Esophagus squamous epithelium (tissue), 5 donors: Measurements from ENCODE around the gene CFAP299. TPM values are rescaled to one million over a fixed set of nuclear protein-coding genes. Genes with fewer than 3 reads are reported as not detected.

Experiments
- DNase-seq: peaks from one replicate; lab custom pipeline; 2025; lab: John Stamatoyannopoulos, UW
- H3K27ac ChIP-seq, 4 donors: fragments of 200-600 bp; sonication (generic); one replicate each; pipeline ENCODE4 v1.5.1; 2016 to 2019; ENCODE audit warnings: mild to moderate bottlenecking in 1 of 4
- H3K27me3 ChIP-seq, 4 donors: fragments of 200-600 bp; sonication (generic); 1 replicate in 3 of 4; 2 replicates in 1 of 4; pipeline versions ENCODE4 v1.5.1 to v1.6.0; 2017 to 2021; ENCODE audit warnings: antibody characterized with exemption in 1 of 4
- H3K36me3 ChIP-seq, 3 donors: fragments of 200-600 bp; sonication (generic); one replicate each; pipeline ENCODE4 v1.5.1; 2016 to 2019
- H3K4me1 ChIP-seq, 3 donors: fragments of 200-600 bp; sonication (generic); one replicate each; pipeline ENCODE4 v1.5.1; 2017 to 2019
- H3K4me3 ChIP-seq, 4 donors: fragments of 200-600 bp; sonication (generic); 1 replicate in 3 of 4; 2 replicates in 1 of 4; pipeline ENCODE4 v1.5.1; 2016 to 2019; ENCODE audit warnings: mild to moderate bottlenecking in 2 of 4, moderate library complexity in 1 of 4
- H3K9me3 ChIP-seq, 3 donors: fragments of 200-600 bp; sonication (generic); one replicate each; pipeline ENCODE4 v1.5.1; 2016 to 2019
- CTCF ChIP-seq, 6 experiments: fragments of 450-650 bp in 4 of 6; fragments of 200-600 bp in 2 of 6; sonication (generic) in 2 of 6; IDR thresholded peaks; one replicate each; pipeline ENCODE4 v1.5.1; 2016 to 2019; ENCODE audit warnings: antibody characterized with exemption in 6 of 6, mild to moderate bottlenecking in 4 of 6, moderate library complexity in 4 of 6
- POLR2A ChIP-seq, 4 donors: fragments of 450-650 bp; IDR thresholded peaks; one replicate each; pipeline ENCODE4 v1.6.1; 2017; ENCODE audit warnings: antibody characterized with exemption in 4 of 4, mild to moderate bottlenecking in 4 of 4, moderate library complexity in 3 of 4
- WGBS, 2 donors: methylation state at CpG; one replicate each; pipeline ENCODE4 v1.1.5; 2018; 5-methylcytosine and 5-hydroxymethylcytosine counted together
- intact Hi-C: fragments of 100-400 bp; cut with DNase I; formaldehyde crosslinking; loops from one replicate; pipeline ENCODE4 v1.15.0; 2022
- total RNA-seq, 4 donors: library from RNA; depleted of rRNA; stranded (reverse); fragments of >200 nt; gene quantifications; one replicate each; pipeline ENCODE4 v1.1.0, GENCODE V29; 2016
- donor health status: DM: yes; HTN: yes; CAD: no.

CFAP299 gene
- total RNA-seq, 4 donors from 2014 or later, result not detected

DNA sequence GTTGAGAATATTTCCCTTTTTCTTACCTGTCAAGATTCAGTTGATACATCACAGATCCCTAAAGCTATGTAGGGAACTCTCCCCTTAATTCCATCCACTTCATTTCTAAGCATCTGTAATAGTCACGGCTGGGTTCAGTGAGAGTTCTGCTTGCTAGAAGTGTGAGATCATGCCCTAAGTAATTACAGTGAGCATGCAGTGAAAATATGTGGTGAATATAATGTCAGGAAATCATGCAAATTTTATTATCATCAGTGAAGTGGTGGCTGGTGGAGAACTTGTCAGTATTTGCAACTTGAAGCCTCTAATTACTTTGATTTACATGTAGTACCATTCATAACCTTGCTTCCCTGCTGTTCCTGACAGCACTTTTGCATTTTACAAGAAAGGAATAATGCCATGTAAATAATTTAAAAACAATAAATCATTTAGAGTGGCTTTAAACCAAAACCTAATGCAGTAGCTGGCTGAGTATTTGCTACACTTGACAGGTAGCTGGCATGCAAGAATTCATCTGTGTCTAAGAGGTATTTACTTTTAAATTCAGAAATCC is 28.3 kb upstream of the CFAP299 start:
- H3K27ac ChIP-seq, result no peak overlapping the region
- H3K4me1 ChIP-seq, result peaks cover 0 to 17% (median 0%) of the 10 kb centered on the region in 3 donors
- intact Hi-C loops, result no loop called here
- DNase-seq, result no peak
- 6 to 24% methylated on average over 1 of the region's 1 CpG for WGBS, 2 donors
- no peaks in the 10 kb centered on the region for H3K9me3 ChIP-seq
- no peak overlapping the region for H3K4me3 ChIP-seq
- no peak for TF ChIP-seq POLR2A (IDR thresholded peaks at IDR 0.05)
- no peak for TF ChIP-seq CTCF (IDR thresholded peaks at IDR 0.05)
- peaks cover 0 to 56% (median 0%) of the 10 kb centered on the region in 4 donors for H3K27me3 ChIP-seq
- H3K36me3 ChIP-seq, result no peaks in the 10 kb centered on the region

DNA sequence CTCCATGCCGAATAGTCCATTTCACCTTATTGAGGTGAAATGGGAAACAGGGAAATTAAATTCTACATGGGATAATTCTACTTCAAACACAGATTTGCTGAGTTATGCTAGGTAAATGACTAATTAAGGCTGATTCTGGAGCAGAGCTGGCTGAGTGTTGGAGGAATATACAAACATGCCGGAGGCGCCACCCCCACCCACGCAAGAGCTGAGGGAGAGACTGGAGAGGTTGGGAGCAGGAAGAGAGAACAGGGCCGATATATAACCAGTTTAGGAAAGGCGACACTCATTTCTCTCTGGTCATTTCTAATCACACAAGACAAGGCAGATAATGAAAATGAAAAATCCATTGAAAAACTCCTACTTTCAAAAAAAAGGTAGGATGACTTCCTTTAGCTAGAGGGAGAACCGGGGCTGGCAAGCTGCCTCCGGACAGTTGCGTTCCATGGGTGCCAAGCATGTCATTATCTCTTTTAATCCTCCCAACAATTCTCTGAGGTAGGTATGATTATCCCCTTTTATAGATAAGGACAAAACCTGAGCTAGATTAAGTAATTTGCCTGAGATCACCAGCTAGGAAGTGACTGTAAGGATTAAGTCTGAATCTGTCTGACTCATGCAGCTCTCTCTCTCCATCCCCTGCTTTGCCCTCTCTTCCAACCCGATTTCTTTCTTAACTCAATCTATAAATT is 27.6 kb upstream of the CFAP299 start:
- Histone ChIP-seq H3K27ac (no peak overlapping the region), H3K4me3 (no peak overlapping the region), H3K4me1 (peaks cover 0 to 17% (median 0%) of the 10 kb centered on the region in 3 donors), H3K27me3 (peaks cover 0 to 54% (median 0%) of the 10 kb centered on the region in 4 donors), H3K36me3 (no peaks in the 10 kb centered on the region), H3K9me3 (no peaks in the 10 kb centered on the region)
- WGBS, 2 donors, result 27 to 37% methylated on average over 10 of the region's 10 CpGs
- no peak for DNase-seq
- no peak for TF ChIP-seq CTCF (IDR thresholded peaks at IDR 0.05)
- no peak for TF ChIP-seq POLR2A (IDR thresholded peaks at IDR 0.05)
- intact Hi-C loops, result no loop called here

DNA sequence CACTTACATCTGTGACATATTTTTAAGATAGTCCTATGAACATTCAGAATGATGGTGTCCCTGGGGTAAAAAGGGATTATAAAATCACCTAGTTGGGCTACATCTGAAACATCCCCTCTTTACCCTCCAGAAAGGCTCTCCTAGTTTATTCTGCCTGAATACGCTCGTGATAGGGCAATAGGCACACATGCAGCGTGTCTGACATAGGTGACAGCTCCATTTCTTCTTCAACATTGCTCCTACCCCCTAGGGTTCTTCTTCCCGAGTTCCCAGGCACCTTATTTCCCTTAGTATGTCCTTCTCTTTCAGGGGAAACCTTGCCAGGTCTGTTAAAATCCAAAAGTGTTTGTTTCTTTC is 27.1 kb upstream of the CFAP299 start:
- intact Hi-C loops, result no loop called here
- no peak overlapping the region for H3K27ac ChIP-seq

DNA sequence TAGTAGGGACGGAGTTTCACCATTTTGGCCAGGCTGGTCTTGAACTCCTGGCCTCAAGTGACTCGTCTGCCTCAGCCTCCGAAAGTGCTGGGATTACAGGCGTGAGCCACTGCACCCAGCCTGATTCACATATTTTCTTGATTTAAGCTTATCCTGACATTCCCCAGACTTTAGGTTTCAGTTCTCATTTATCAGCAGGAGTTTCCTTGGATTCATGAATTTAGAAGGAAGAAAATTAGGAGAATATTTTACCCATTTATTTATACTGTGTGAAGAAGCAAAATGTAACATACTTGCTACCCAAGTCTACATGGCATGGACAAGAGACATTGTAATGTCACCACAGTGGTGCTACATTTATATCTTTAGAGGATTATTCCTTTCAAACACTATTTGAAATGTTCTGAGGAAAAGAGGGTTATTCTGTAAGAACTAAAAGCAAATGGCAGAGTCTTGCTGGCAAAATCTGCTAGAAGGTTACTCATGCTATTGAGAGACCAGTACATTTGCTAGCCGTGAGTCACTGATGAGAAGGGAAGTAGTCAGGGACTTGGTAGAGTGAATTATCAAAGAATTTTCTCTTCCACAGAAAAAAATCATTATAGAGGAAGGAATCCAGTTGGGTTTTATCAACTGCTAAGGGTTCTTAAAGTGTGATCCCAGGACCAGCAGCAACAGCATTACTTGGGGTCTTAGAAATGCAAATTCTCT is 26.1 kb upstream of the CFAP299 start:
- no peak for DNase-seq
- intact Hi-C loops, result no loop called here
- no peaks in the 10 kb centered on the region for H3K36me3 ChIP-seq
- H3K4me1 ChIP-seq, result peaks cover 0 to 17% (median 0%) of the 10 kb centered on the region in 3 donors
- H3K27me3 ChIP-seq, result peaks cover 0 to 59% (median 0%) of the 10 kb centered on the region in 4 donors
- no peak overlapping the region for H3K4me3 ChIP-seq
- no peaks in the 10 kb centered on the region for H3K9me3 ChIP-seq
- 44 to 61% methylated on average over 3 to 4 of the region's 5 CpGs for WGBS, 2 donors
- H3K27ac ChIP-seq, result no peak overlapping the region
- TF ChIP-seq CTCF (IDR thresholded peaks at IDR 0.05) (no peak), POLR2A (IDR thresholded peaks at IDR 0.05) (no peak)

More for the DNA sequence above, 27.1 kb upstream of the CFAP299 start:
- DNase-seq, result no peak
- WGBS, 2 donors, result 27 to 50% methylated on average over 4 of the region's 4 CpGs
- Histone ChIP-seq H3K27me3 (peaks cover 0 to 53% (median 0%) of the 10 kb centered on the region in 4 donors), H3K36me3 (no peaks in the 10 kb centered on the region), H3K4me1 (peaks cover 0 to 17% (median 0%) of the 10 kb centered on the region in 3 donors), H3K4me3 (no peak overlapping the region), H3K9me3 (no peaks in the 10 kb centered on the region)
- no peak for TF ChIP-seq POLR2A (IDR thresholded peaks at IDR 0.05)
- no peak for TF ChIP-seq CTCF (IDR thresholded peaks at IDR 0.05)

DNA sequence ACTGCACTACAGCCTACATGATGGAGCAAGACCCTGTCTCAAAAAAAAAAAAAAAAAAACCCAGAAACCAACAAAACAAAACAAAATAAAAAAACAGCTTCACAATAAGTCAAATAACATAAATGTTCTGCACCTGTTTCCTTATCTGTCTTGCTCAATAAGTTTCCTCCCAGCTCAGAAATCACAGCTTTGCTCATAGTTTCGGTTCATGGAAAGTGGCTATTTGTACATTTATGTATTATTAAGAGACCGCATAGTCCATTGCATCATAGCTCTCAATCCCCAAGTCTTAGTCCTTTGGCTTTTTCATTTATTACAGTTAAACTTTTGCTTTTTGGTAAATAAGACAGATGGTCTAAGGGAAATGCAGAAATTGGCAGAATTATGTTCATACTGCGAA is 24.4 kb upstream of the CFAP299 start:
- WGBS, 2 donors, result 69 to 82% methylated on average over 3 of the region's 3 CpGs
- intact Hi-C loops, result no loop called here
- Histone ChIP-seq H3K4me3 (no peak overlapping the region), H3K27me3 (peaks cover 0 to 42% (median 0%) of the 10 kb centered on the region in 4 donors), H3K4me1 (peaks cover 0 to 17% (median 0%) of the 10 kb centered on the region in 3 donors), H3K27ac (no peak overlapping the region), H3K9me3 (no peaks in the 10 kb centered on the region), H3K36me3 (no peaks in the 10 kb centered on the region)
- TF ChIP-seq POLR2A (IDR thresholded peaks at IDR 0.05) (no peak), CTCF (IDR thresholded peaks at IDR 0.05) (no peak)
- no peak for DNase-seq
